H1 (cell line): ENCODE measurements around the gene IFITM2. TPM values are rescaled to one million over a fixed set of nuclear protein-coding genes. Genes with fewer than 3 reads are reported as not detected.
A peak's percentile ranks its signal among the peaks of the same experiment; 100 is the strongest.

ENCODE experiments used
- CTCF ChIA-PET: fragments of 300-600 bp; sonication (Branson Sonifier 250); formaldehyde crosslinking; loops from one replicate; lab custom pipeline; 2021; ENCODE audit not compliant: partially characterized antibody; lab: Charles Lee
- POLR2A ChIA-PET: fragments of 300-600 bp; sonication (Branson Sonifier 250); formaldehyde crosslinking; loops from one replicate; lab custom pipeline; 2021; ENCODE audit warnings: inconsistent platforms; ENCODE audit not compliant: partially characterized antibody; lab: Charles Lee
- DNase-seq, 2 experiments: peaks; one replicate each; pipeline versions ENCODE4 v3.0.0 to v3.0.0-alpha.2; 2010 to 2022; ENCODE audit warnings: low spot score in 2 of 2, low read depth in 1 of 2, mixed read lengths in 1 of 2
- FAIRE-seq: peaks from 2 replicates; lab custom pipeline; 2011; peaks lifted over from hg19 to GRCh38; lab: Jason Lieb, UNC
- H2AFZ ChIP-seq: 2 replicates; pipeline ENCODE4 v1.8.1; 2012; ENCODE audit warnings: low read length, inconsistent platforms
- H2AK5ac ChIP-seq: 2 replicates; pipeline ENCODE4 v1.6.1; 2013; ENCODE audit warnings: low read depth, low read length
- H2BK120ac ChIP-seq: replicated peaks from 2 replicates; pipeline ENCODE3; 2013; ENCODE audit warnings: low read depth, low read length, inconsistent platforms
- H2BK12ac ChIP-seq: 2 replicates; pipeline ENCODE4 v1.6.1; 2013; ENCODE audit warnings: low read depth, low read length
- H2BK15ac ChIP-seq: 2 replicates; pipeline ENCODE4 v1.6.1; 2013; ENCODE audit warnings: low read length
- H2BK20ac ChIP-seq: 2 replicates; pipeline ENCODE4 v1.6.1; 2013; ENCODE audit warnings: low read length
- H2BK5ac ChIP-seq: 2 replicates; pipeline ENCODE4 v1.6.1; 2013; ENCODE audit warnings: low read depth, low read length
- H3K14ac ChIP-seq: 2 replicates; pipeline ENCODE4 v1.6.1; 2013; ENCODE audit warnings: inconsistent platforms; ENCODE audit not compliant: insufficient read length
- H3K18ac ChIP-seq: 2 replicates; pipeline ENCODE4 v1.6.1; 2013; ENCODE audit warnings: low read length; ENCODE audit errors: extremely low read depth
- H3K23ac ChIP-seq: 2 replicates; pipeline ENCODE4 v1.6.1; 2013; ENCODE audit warnings: inconsistent platforms; ENCODE audit not compliant: insufficient read length
- H3K23me2 ChIP-seq: 2 replicates; pipeline ENCODE4 v1.6.1; 2013; ENCODE audit warnings: low read depth, low read length
- H3K27ac ChIP-seq: 2 replicates; pipeline ENCODE4 v1.6.1; 2011; ENCODE audit warnings: low read depth, low read length, inconsistent platforms
- H3K27me3 ChIP-seq, 4 experiments: replicated peaks in 1 of 4; 1 replicate in 1 of 4; 2 replicates in 3 of 4; pipeline versions ENCODE4 v1.6.1 to v1.8.1; 2011 to 2013; ENCODE audit warnings: low read length in 3 of 4, mild to moderate bottlenecking in 3 of 4, inconsistent platforms in 2 of 4, mixed read lengths in 2 of 4, moderate library complexity in 1 of 4; ENCODE audit not compliant: control insufficient read depth in 3 of 4, insufficient read depth in 3 of 4; ENCODE audit errors: extremely low read depth in 1 of 4
- H3K36me3 ChIP-seq, 4 experiments: 2 replicates each; pipeline versions ENCODE4 v1.6.1 to v1.8.1; 2011 to 2013; ENCODE audit warnings: mild to moderate bottlenecking in 4 of 4, low read length in 3 of 4, moderate library complexity in 2 of 4, control low read depth in 1 of 4, inconsistent platforms in 1 of 4; ENCODE audit not compliant: insufficient read depth in 4 of 4, control insufficient read depth in 2 of 4
- H3K4ac ChIP-seq: replicated peaks from 2 replicates; pipeline ENCODE3; 2013; ENCODE audit warnings: low read length, low read depth, mixed read lengths, inconsistent platforms; ENCODE audit not compliant: insufficient read length
- H3K4me1 ChIP-seq, 4 experiments: replicated peaks in 1 of 4; 1 replicate in 1 of 4; 2 replicates in 3 of 4; pipeline versions ENCODE4 v1.6.1 to v1.8.1; 2011 to 2013; ENCODE audit warnings: low read length in 3 of 4, inconsistent platforms in 2 of 4, mixed read lengths in 1 of 4; ENCODE audit not compliant: insufficient read depth in 4 of 4, control insufficient read depth in 3 of 4
- H3K4me2 ChIP-seq, 2 experiments: 2 replicates each; pipeline versions ENCODE4 v1.6.1 to v1.8.1; 2011 to 2013; ENCODE audit warnings: low read depth in 2 of 2, low read length in 2 of 2, control low read depth in 1 of 2, inconsistent platforms in 1 of 2, mild to moderate bottlenecking in 1 of 2; ENCODE audit not compliant: insufficient read depth in 1 of 2
- H3K4me3 ChIP-seq, 4 experiments: fragments of 200-600, 300-600 bp in 1 of 4; sonication (generic), shearing (Covaris generic), sonication (Bioruptor Twin) in 1 of 4; 2 replicates each; pipeline versions ENCODE4 v1.5.1 to v1.8.1; 2011 to 2016; ENCODE audit warnings: low read length in 4 of 4, low read depth in 3 of 4, control low read depth in 2 of 4, inconsistent platforms in 2 of 4, mild to moderate bottlenecking in 2 of 4, mixed read lengths in 1 of 4, moderate library complexity in 1 of 4; ENCODE audit not compliant: insufficient read depth in 2 of 4; ENCODE audit errors: extremely low read depth in 1 of 4
- H3K56ac ChIP-seq: replicated peaks from 2 replicates; pipeline ENCODE3; 2013; ENCODE audit warnings: low read depth, mild to moderate bottlenecking, mixed read lengths, low read length, inconsistent platforms; ENCODE audit not compliant: insufficient read length
- H3K79me1 ChIP-seq: 2 replicates; pipeline ENCODE4 v1.6.1; 2013; ENCODE audit warnings: low read depth, low read length, control low read depth
- H3K79me2 ChIP-seq, 2 experiments: 2 replicates each; pipeline versions ENCODE4 v1.6.1 to v1.8.1; 2012 to 2013; ENCODE audit warnings: low read length in 2 of 2, mild to moderate bottlenecking in 2 of 2, inconsistent platforms in 1 of 2; ENCODE audit not compliant: insufficient read depth in 2 of 2, control insufficient read depth in 1 of 2
- H3K9ac ChIP-seq, 4 experiments: replicated peaks in 1 of 4; 1 replicate in 1 of 4; 2 replicates in 3 of 4; pipeline versions ENCODE4 v1.6.1 to v1.8.1; 2011 to 2013; ENCODE audit warnings: low read depth in 3 of 4, low read length in 3 of 4, control low read depth in 2 of 4, mild to moderate bottlenecking in 2 of 4, moderate library complexity in 2 of 4, inconsistent platforms in 1 of 4; ENCODE audit errors: extremely low read depth in 1 of 4
- H3K9me3 ChIP-seq, 2 experiments: 2 replicates each; pipeline versions ENCODE4 v1.6.1 to v1.8.1; 2012 to 2013; ENCODE audit warnings: mild to moderate bottlenecking in 2 of 2, moderate library complexity in 2 of 2, control low read depth in 1 of 2, inconsistent platforms in 1 of 2, low read depth in 1 of 2, low read length in 1 of 2, mixed read lengths in 1 of 2; ENCODE audit not compliant: insufficient read depth in 2 of 2
- H4K20me1 ChIP-seq, 2 experiments: replicated peaks in 1 of 2; 2 replicates each; pipeline versions ENCODE3 to v1.8.1; 2011 to 2013; ENCODE audit warnings: inconsistent platforms in 2 of 2, low read length in 2 of 2, mild to moderate bottlenecking in 1 of 2; ENCODE audit not compliant: insufficient read depth in 2 of 2, control insufficient read depth in 1 of 2
- H4K5ac ChIP-seq: 2 replicates; pipeline ENCODE4 v1.6.1; 2013; ENCODE audit warnings: low read length, low read depth, mixed read lengths, inconsistent platforms; ENCODE audit not compliant: insufficient read length
- H4K8ac ChIP-seq: 2 replicates; pipeline ENCODE4 v1.8.0; 2013; ENCODE audit warnings: mild to moderate bottlenecking, moderate library complexity, low read length, inconsistent platforms; ENCODE audit not compliant: insufficient read depth; ENCODE audit errors: extremely low read depth
- H4K91ac ChIP-seq: replicated peaks from 2 replicates; pipeline ENCODE3; 2013; ENCODE audit warnings: low read length, mixed read lengths, inconsistent platforms; ENCODE audit not compliant: insufficient read length
- WGBS, 2 experiments: shearing (Covaris generic) in 1 of 2; methylation state at CpG; one replicate each; pipeline versions ENCODE4 v1.1.6 to v1.1.7; 2013 to 2015; ENCODE audit warnings: low lambda C conversion rate in 2 of 2, mixed read lengths in 2 of 2, inconsistent platforms in 1 of 2, low coverage in 1 of 2, missing lambda C conversion rate in 1 of 2; ENCODE audit not compliant: insufficient replicate concordance in 2 of 2, insufficient coverage in 1 of 2, insufficient read length in 1 of 2; ENCODE audit errors: extremely low coverage in 1 of 2, missing lambda C conversion rate in 1 of 2; 5-methylcytosine and 5-hydroxymethylcytosine counted together
- polyA plus RNA-seq, 7 experiments: library from polyadenylated mRNA; depleted of rRNA in 3 of 7; stranded (reverse) in 5 of 7; unstranded in 2 of 7; fragments of >200 nt in 5 of 7; fragments of 200-250 nt in 2 of 7; gene quantifications; 1 replicate in 5 of 7; 2 replicates in 1 of 7; 4 replicates in 1 of 7; pipeline versions ENCODE4 v1.2.1 to v1.2.3, GENCODE V29; 2011 to 2013; ENCODE audit warnings: missing spikeins in 2 of 7, mixed read lengths in 2 of 7
- total RNA-seq: library from RNA; stranded (reverse); fragmentation: NEBNext Ultra II Directional; extraction: Animal tissue kit (Norgen Biotek cat#: 25700); gene quantifications from 2 replicates; pipeline ENCODE4 v1.2.1, GENCODE V29; 2021

Gene IFITM2
- total and polyA plus RNA-seq, 2 of the 8 experiments (the other 6 are each of a cell fraction or from before 2014, with no cell fraction given), result 399 to 764 TPM

DNA sequence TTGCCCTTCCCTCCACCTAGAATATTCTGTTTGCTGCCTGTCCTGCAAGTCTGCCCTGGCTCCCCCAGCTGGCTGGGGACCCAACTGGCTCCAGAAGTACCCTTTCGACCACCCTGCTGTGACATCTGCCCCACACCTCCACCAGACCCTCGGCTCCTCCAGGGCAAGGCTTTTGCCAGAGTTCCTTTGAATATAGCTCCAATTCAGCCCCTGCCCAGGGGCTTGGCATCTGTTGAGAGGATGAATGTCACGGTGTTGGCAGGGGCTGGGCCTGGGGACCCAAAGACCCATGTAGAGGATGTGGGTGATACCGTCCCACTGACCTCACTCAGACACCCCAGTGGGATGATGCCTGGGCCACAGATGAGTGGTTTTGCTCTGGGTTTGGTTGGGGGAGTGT lies 25.4 kb upstream of the IFITM2 start:
- H3K9me3 ChIP-seq, result no peaks in the 10 kb centered on the region
- H2BK15ac ChIP-seq, result 0 out of 2 replicates have a peak overlapping the region, but pooled peaks have one; percentile 75
- H4K5ac ChIP-seq, result no peak overlapping the region
- FAIRE-seq, result no peak
- no peak overlapping the region for H3K23ac ChIP-seq
- no peak overlapping the region for H3K4me2 ChIP-seq
- H3K4me3 ChIP-seq, result no peak overlapping the region
- H4K20me1 ChIP-seq, result no peaks in the 10 kb centered on the region
- no peak overlapping the region for H4K91ac ChIP-seq
- no peak overlapping the region for H2BK5ac ChIP-seq
- no peaks in the 10 kb centered on the region for H3K36me3 ChIP-seq
- H2BK120ac ChIP-seq, result no peak overlapping the region
- H2AFZ ChIP-seq, result no peak overlapping the region
- ChIA-PET POLR2A (interaction anchor here (0.7 to 7.7 kb wide), 10 partner anchors 10 to 114 kb away, joined by 3 to 51 read pairs (median 6); partner anchors contain the start of gene IFITM5), CTCF (interaction anchor here (0.9 to 8.6 kb wide), 7 partner anchors 9 to 73 kb away, joined by 3 to 88 read pairs (median 4); no protein-coding TSS in a partner anchor)
- no peak overlapping the region for H3K4ac ChIP-seq
- no peak overlapping the region for H3K56ac ChIP-seq
- H3K4me1 ChIP-seq, result peaks cover 0 to 5% (median 1%) of the 10 kb centered on the region in 4 experiments; a peak in 4 of 7 replicates
- 98% methylated on average over 3 of the region's 4 CpGs; no CpG with 5 or more reads in 1 of the 2 experiments for WGBS, 2 experiments
- H3K79me2 ChIP-seq, result no peaks in the 10 kb centered on the region
- H3K27ac ChIP-seq, result no peak overlapping the region
- H4K8ac ChIP-seq, result no peak overlapping the region
- H3K23me2 ChIP-seq, result no peaks in the 10 kb centered on the region
- no peak overlapping the region for H3K14ac ChIP-seq
- H2AK5ac ChIP-seq, result no peak overlapping the region
- H3K18ac ChIP-seq, result no peak overlapping the region
- no peaks in the 10 kb centered on the region for H3K79me1 ChIP-seq
- DNase-seq, result peak in 1 of 2 experiments; percentile 41
- no peak overlapping the region for H3K9ac ChIP-seq
- H2BK12ac ChIP-seq, result 0 out of 2 replicates have a peak overlapping the region, but pooled peaks have one; percentile 94
- H3K27me3 ChIP-seq, result peaks cover 0 to 6% (median 3%) of the 10 kb centered on the region in 4 experiments; a peak in 2 of 7 replicates
- H2BK20ac ChIP-seq, result no peak overlapping the region
